NCI-H1092 (cell line): ENCODE data around the gene CGB3.
A peak's percentile ranks its signal among the peaks of the same experiment; 100 is the strongest.

Source experiments
- DNase-seq: peaks from one replicate; lab custom pipeline; 2025; lab: John Stamatoyannopoulos, UW

CGB3 gene

DNA sequence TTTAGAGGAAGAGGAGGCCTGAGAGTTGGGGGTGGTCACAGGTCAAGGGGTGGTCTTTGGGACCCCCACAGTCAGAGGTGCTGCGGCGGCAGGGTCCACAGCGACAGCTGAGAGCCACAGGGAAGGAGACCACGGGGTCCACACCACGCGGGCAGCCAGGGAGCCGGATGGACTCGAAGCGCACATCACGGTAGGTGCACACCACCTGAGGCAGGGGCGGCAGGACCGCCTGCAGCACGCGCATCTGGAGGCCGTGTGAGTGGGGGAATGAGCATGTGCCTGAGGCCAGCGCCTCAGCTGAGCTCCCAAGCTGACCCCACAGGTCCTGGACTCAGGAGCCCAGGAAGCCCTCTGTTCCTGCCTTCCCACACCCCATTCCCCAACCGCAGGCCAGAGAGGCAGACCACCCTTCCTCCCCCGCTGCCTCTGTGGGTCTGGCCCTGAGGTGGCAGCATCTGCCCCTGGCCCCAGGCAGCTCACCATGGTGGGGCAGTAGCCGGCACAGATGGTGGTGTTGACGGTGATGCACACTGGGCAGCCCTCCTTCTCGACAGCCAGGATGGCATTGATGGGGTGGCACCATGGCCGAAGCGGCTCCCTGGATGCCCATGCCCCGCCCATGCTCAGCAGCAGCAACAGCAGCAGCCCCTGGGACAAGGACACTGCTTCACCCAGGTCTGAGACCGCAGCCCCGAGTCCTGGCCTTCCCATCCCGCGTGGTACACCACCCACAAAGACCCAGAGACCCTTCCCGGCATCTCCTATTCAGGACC, 7.9 kb downstream of the CGB3 start:
- DNase-seq, result no peak

GRCh38 chr19:49014870-49015255, 9.3 kb downstream of the CGB3 start:
- DNase-seq, result no peak

DNA sequence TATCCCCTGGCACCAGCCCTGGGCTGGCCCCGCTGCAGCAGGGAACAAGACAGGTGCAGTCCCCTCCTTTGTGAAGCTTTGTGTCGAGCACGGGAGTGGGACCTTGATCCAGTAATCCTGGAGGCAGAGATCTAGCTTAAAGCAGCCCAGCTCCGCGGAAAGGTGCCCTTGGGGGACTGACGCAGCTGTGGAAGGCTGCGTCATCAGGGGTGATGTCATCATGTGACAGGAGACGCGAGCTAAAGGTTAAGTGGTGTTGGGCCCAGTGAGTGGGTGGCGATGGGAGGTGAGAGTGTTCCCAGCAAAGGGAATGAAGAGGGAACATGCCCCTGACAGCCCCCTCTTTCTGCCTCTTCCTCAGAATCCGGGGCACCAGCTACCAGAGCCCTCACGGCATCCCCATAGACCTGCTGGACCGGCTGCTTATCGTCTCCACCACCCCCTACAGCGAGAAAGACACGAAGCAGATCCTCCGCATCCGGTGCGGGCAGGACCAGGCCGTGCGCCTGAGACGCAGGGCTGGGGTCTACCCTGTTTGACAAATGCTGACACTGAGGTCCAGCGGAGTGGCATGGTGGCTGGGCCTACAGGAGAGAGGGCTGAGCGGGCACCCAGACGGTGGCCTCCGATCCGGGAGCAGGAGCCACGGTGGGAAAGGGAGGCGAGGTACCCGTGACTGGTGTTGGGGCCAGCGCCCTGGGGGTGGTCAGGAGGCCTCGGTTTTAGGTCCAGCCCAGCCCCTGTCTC, 9.8 kb downstream of the CGB3 start:
- DNase-seq, result no peak

DNA sequence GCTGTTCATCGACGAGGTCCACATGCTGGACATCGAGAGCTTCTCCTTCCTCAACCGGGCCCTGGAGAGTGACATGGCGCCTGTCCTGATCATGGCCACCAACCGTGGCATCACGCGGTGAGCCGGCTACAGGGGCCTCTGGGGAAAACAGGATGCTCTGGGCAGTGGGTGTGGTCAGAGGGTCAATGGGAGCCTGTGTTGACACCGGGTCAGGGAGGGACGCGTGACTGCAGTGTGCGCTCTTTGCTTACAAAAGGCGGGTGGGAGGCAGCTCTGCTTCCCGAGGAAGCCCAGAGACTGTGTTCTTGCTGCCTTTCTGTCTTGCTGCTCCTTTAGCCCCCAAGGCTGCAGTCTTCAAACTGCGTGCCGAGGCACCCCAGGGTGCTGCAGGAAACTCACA, 12.9 kb downstream of the CGB3 start:
- DNase-seq, result no peak

DNA sequence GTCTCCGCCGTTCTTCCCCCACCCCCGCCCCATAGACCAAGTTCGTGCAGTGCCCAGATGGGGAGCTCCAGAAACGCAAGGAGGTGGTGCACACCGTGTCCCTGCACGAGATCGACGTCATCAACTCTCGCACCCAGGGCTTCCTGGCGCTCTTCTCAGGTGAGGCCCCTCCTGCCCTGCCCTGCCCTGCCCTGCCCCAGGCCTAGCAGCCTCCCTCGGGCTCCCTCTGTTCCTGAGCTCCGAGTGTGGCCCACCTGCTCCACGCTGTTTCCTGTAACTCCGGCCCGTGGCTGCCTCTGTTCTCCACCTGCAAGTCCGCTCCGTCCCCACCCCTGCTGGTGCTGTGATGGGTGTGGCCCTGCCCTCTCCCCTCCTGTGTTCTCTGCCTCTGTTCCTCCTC, 13.7 kb downstream of the CGB3 start:
- no peak for DNase-seq

DNA sequence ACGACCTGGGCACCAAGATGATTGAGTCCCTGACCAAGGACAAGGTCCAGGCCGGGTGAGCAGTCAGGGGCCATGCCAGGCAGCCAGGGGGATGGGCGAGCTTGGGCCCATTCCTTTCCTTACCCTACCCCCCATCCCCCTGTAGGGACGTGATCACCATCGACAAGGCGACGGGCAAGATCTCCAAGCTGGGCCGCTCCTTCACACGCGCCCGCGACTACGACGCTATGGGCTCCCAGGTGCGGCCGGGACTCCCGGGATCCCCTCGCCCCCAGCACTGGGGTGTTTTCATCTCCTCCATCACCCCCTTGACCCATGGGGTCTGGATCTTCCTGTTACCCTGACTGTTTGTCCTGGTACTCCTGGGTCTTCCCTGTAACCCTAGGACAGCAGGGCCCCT, 14.3 kb downstream of the CGB3 start:
- DNase-seq, result no peak

DNA sequence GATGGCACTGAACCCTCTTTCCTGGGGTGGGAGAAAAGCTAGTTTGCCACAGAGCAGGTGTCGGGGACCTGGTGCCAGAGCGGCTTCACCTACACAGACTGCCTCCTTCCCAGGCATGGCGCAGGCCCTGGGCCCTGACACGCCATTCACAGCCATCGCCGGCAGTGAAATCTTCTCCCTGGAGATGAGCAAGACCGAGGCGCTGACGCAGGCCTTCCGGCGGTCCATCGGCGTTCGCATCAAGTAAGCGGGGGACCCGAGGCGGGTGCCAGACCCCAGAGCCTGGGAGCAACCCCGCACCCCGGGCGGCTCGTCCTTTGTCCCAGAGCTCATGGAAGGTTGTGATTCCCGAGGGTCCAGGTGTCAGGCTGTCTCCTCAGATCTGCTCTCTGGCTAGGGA, 17.2 kb downstream of the CGB3 start:
- no peak for DNase-seq

- DNase-seq, result no peak
Observed at GRCh38 chr19:49004964-49005614, 19.0 kb downstream of the CGB3 start.

GRCh38 chr19:49004133-49004532, 20.0 kb downstream of the CGB3 start:
- DNase-seq, result no peak

DNA sequence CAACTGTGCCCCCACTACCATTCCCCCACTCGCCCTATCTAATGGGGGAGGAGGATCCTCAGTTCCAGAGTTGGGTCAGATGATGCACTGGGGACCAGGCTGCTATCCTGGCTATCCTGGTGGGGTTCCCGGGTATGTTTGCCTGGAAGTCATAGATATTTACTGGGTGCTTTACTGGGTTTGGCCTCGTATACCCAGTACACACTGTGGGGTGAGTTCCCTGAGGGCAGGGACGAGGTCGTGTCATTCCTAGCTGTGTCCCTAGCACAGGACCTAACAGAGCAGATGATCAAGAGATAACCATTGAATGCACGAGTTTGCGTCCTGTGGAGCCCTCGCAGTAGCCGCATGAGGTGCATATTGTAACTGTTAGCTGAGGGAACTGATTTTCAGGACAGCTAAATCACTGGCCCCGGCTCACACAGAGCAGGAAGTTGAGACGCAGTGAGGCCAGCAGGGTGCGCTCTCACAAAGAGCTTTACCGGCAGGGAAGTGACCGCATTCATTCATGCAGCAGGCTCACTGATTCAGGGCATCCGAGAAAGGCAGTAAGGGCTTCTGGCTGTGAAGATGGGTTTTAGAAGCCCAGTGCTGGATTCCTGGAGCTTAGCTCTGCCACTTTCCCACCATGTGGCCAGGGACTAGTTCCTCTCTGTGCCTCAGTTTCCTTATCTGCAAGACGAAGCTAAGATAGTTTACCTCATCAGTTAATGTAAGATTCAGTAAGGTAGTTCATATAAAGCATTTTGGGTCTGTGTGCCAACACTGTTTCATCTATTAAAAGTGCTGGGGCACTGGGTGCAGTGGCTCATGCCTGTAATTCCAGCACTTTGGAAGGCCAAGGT, 24.4 kb downstream of the CGB3 start:
- DNase-seq, result no peak

- DNase-seq, result peak; percentile 9
Observed at GRCh38 chr19:48997972-48998371, 26.2 kb downstream of the CGB3 start.

DNA sequence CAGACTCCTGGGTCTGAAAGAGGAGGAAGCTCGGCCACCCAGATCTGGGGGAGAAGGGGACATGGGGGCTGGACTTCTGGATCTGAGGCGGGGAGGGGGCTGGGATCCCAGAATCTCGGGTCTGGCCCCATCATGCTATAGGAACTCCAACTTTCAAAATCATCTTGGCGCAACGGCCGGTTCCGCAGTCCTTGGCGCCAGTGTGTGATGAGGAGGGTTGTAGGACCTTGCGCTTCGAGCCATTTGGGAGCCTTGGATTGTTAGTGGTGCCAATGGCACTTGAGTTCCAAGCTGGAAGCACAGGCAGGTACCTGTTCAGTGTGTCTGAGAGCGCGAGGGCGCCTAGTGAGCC, 30.1 kb downstream of the CGB3 start:
- DNase-seq, result no peak

- DNase-seq, result peak; percentile 96
Observed at GRCh38 chr19:48993175-48994034, 30.7 kb downstream of the CGB3 start, which contains the start of the genes GYS1 and RUVBL2. Gene GYS1 (minus strand): TSS chr19:48993309. CDS start chr19:48993112, 197 bp downstream. Gene RUVBL2 (plus strand): TSS chr19:48993887. CDS start chr19:48993912, 25 bp downstream.

DNA sequence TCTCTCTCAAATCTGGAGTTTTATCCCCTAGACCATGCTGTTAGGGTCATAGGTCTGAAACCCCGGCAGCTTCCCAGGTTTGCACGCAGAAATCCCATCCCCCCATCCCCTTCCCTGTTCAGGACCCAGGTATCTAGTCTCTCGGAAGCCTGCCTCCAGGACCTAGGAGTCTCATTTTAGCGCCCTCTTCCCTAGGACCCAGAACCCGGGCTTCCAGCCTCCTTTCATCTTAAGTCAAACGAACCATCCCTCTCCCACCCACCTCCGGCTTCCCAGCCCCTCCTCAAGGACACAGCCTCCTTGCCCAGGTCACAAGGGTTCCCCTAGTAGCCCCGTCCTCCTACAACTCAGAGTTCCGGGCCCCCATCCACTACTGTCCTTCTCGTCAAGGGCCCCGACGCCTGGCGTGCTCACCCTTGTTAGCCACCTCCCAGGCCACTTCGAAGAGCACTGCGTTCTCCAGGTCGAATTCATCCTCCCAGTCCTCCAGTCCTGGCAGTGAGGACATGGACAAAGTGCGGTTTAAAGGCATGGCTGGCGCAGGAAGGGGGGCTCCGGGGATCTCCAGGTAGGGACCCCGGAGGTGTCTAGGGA, 31.5 kb downstream of the CGB3 start:
- DNase-seq, result no peak

- DNase-seq, result no peak
Observed at GRCh38 chr19:48991873-48992580, 32.1 kb downstream of the CGB3 start.

GRCh38 chr19:48991011-48991609, 33.0 kb downstream of the CGB3 start:
- no peak for DNase-seq

DNA sequence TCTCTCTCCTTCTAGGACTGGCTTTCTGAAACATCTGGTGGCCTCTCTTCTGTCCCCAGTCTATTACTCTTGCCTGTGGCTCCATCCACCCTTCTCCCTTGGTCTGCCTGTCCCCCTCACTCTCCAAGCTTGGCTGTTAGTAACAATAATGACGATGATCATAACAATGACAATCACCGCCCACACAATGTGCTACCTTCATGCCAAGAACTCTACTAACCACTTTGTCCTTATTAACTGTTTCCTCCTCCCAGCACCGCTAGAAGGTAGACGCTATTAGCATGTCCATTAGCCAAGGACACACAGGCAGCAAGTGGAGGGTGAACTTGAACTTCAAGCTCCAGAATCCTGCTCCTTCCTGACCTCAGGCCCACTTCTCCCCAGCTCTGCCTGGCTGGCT, 33.7 kb downstream of the CGB3 start:
- DNase-seq, result no peak

GRCh38 chr19:48989701-48990291, 34.3 kb downstream of the CGB3 start:
- DNase-seq, result no peak

DNA sequence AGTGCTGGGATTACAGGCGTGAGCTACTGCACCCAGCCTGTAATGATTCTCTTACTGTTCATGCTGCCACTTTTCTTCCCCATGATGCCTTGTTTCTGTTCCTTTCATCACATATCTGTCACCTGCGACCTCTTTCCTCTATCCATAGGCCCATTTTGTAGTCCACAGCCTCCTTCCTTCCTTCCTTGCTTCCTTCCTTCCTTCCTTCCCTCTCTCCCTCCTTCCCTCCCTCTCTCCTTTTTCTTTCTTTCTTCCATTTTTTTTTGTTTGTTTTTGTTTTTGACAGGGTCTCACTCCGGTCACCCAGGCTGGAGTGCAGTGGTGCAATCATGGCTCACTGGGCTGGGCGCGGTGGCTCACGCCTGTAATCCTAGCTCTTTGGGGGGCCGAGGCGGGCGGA, 35.3 kb downstream of the CGB3 start:
- DNase-seq, result no peak
